Nephron progenitor cell (in vitro differentiated cells): ENCODE data around the gene RPS6KA3.
A peak's percentile ranks its signal among the peaks of the same experiment; 100 is the strongest.

ENCODE experiments used
- DNase-seq: peaks from one replicate; pipeline ENCODE4 v3.0.0; 2021
- H3K27ac Mint-ChIP-seq: 2 replicates; pipeline ENCODE4 v1.8.0; 2021; ENCODE audit warnings: mild to moderate bottlenecking, moderate library complexity, mixed read lengths
- H3K27me3 Mint-ChIP-seq: 2 replicates; pipeline ENCODE4 v1.8.0; 2021; ENCODE audit warnings: mild to moderate bottlenecking, low read depth, mixed read lengths; ENCODE audit not compliant: poor library complexity
- H3K36me3 Mint-ChIP-seq: 2 replicates; pipeline ENCODE4 v1.8.0; 2021; ENCODE audit warnings: low read depth, mixed read lengths
- H3K4me1 Mint-ChIP-seq: 2 replicates; pipeline ENCODE4 v1.8.0; 2021; ENCODE audit warnings: mixed read lengths
- H3K4me3 Mint-ChIP-seq: 2 replicates; pipeline ENCODE4 v1.8.0; 2021; ENCODE audit warnings: mild to moderate bottlenecking, moderate library complexity, mixed read lengths
- H3K9me3 Mint-ChIP-seq: 2 replicates; pipeline ENCODE4 v1.8.0; 2021; ENCODE audit warnings: mild to moderate bottlenecking, moderate library complexity, mixed read lengths
- TF ChIP-seq, protein P1 (sequence below): fragments of 200-600 bp; sonication (generic); IDR thresholded peaks from 2 replicates; pipeline ENCODE4 v1.5.0; 2021; ENCODE audit warnings: antibody characterized with exemption

RPS6KA3 gene

GRCh38 chrX:20151689-20152088 lies 115.0 kb downstream of the RPS6KA3 start:
- Mint-ChIP-seq H3K4me1 (no peaks in the 10 kb centered on the region), H3K9me3 (peaks cover 26% of the 10 kb centered on the region), H3K36me3 (peaks cover 40% of the 10 kb centered on the region), H3K27ac (no peak overlapping the region), H3K4me3 (no peak overlapping the region), H3K27me3 (no peaks in the 10 kb centered on the region)
- TF ChIP-seq, protein P1, sequence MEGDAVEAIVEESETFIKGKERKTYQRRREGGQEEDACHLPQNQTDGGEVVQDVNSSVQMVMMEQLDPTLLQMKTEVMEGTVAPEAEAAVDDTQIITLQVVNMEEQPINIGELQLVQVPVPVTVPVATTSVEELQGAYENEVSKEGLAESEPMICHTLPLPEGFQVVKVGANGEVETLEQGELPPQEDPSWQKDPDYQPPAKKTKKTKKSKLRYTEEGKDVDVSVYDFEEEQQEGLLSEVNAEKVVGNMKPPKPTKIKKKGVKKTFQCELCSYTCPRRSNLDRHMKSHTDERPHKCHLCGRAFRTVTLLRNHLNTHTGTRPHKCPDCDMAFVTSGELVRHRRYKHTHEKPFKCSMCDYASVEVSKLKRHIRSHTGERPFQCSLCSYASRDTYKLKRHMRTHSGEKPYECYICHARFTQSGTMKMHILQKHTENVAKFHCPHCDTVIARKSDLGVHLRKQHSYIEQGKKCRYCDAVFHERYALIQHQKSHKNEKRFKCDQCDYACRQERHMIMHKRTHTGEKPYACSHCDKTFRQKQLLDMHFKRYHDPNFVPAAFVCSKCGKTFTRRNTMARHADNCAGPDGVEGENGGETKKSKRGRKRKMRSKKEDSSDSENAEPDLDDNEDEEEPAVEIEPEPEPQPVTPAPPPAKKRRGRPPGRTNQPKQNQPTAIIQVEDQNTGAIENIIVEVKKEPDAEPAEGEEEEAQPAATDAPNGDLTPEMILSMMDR: no peak
- no peak for DNase-seq

DNA sequence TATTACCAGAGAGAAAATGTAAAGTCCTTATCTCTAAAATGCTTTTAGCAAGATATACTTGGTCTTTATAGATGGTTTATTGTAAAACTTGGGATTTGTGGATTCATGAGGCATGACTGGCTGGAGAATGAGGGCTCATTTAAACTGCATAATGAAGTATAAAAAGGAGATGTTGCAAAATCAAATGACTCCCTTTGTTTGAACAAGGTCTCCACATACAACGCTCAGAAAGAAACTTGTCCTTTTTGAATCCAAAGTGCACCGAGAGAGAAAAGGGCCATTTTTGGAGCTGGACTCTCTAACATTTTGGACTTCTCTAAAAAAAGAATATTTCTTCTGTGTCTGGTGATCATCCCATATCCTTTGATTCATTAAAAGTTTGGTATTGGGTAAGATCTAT lies 117.4 kb downstream of the RPS6KA3 start:
- DNase-seq: no peak
- H3K4me1 Mint-ChIP-seq: no peaks in the 10 kb centered on the region
- H3K36me3 Mint-ChIP-seq: peaks cover 35% of the 10 kb centered on the region
- TF ChIP-seq, protein P1: no peak
- H3K27me3 Mint-ChIP-seq: no peaks in the 10 kb centered on the region
- peaks cover 31% of the 10 kb centered on the region for H3K9me3 Mint-ChIP-seq
- no peak overlapping the region for H3K4me3 Mint-ChIP-seq
- no peak overlapping the region for H3K27ac Mint-ChIP-seq

- TF ChIP-seq, protein P1: no peak
- no peak overlapping the region for H3K4me3 Mint-ChIP-seq
- H3K27me3 Mint-ChIP-seq: no peaks in the 10 kb centered on the region
- H3K27ac Mint-ChIP-seq: no peak overlapping the region
- peaks cover 41% of the 10 kb centered on the region for H3K9me3 Mint-ChIP-seq
- no peak for DNase-seq
- no peaks in the 10 kb centered on the region for H3K4me1 Mint-ChIP-seq
- peaks cover 26% of the 10 kb centered on the region for H3K36me3 Mint-ChIP-seq
Measured at GRCh38 chrX:20147561-20147960, 119.1 kb downstream of the RPS6KA3 start.

- H3K27me3 Mint-ChIP-seq: no peaks in the 10 kb centered on the region
- TF ChIP-seq, protein P1: no peak
- peaks cover 50% of the 10 kb centered on the region for H3K9me3 Mint-ChIP-seq
- H3K4me1 Mint-ChIP-seq: peaks cover 6% of the 10 kb centered on the region
- no peak overlapping the region for H3K4me3 Mint-ChIP-seq
- no peak for DNase-seq
- H3K27ac Mint-ChIP-seq: no peak overlapping the region
- peaks cover 23% of the 10 kb centered on the region for H3K36me3 Mint-ChIP-seq
Measured at GRCh38 chrX:20144491-20144890, 122.2 kb downstream of the RPS6KA3 start.

DNA sequence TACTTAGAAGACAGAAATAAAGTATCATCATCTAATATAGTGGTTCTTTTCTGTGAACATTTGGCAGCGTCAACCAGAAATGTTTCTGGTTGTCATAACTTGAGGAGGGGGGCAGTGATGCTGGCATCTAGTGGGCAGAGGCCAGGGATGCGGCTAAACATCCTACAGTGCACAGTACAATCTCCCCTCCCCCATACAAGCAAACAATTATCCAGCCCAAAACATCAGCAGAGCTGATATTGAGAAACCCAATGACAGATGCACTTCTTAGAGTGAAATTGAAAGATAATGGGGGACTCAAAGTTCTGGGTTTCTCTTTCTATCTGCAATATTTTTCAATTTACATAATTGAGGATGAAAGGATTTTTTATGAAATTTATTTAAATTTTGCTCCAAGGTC lies 123.1 kb downstream of the RPS6KA3 start:
- H3K27ac Mint-ChIP-seq: no peak overlapping the region
- H3K4me3 Mint-ChIP-seq: no peak overlapping the region
- TF ChIP-seq, protein P1: no peak
- H3K9me3 Mint-ChIP-seq: peaks cover 60% of the 10 kb centered on the region
- DNase-seq: no peak
- no peaks in the 10 kb centered on the region for H3K27me3 Mint-ChIP-seq
- peaks cover 15% of the 10 kb centered on the region for H3K4me1 Mint-ChIP-seq
- H3K36me3 Mint-ChIP-seq: peaks cover 24% of the 10 kb centered on the region

GRCh38 chrX:20143111-20143510 lies 123.6 kb downstream of the RPS6KA3 start:
- Mint-ChIP-seq H3K4me3 (peak overlapping the region; percentile 61), H3K36me3 (peaks cover 23% of the 10 kb centered on the region), H3K4me1 (peaks cover 15% of the 10 kb centered on the region), H3K27ac (no peak overlapping the region), H3K9me3 (peaks cover 60% of the 10 kb centered on the region), H3K27me3 (no peaks in the 10 kb centered on the region)
- TF ChIP-seq, protein P1: no peak
- DNase-seq: no peak
